ENCODE results near the gene AUP1.
"Not testable (repeated sequence)": the region's sequence is repeated elsewhere in the genome, so short reads cannot be mapped to it uniquely, and the experiment has no call there.

Gene AUP1

DNA sequence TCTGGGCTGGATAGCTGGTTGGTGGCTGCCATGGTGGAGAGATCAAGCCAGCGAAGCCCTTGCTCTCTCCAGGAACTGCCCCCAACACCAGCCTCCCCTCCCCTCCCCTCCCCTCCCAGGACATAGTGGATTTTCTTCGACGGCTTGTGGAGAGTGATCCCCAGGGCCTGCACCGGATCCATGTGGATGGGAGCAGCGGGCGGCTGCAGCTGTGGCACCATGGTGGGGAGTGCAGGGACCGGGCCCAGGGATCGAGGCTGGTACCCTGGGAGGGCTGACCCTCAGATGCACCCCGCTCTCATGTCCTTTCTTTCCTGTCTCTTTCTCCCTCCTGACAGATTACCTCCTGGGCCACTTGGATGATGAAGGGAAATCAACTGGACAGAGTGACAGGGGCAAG, 39.6 kb downstream of the AUP1 start:
- TF ChIP-seq, protein P1, sequence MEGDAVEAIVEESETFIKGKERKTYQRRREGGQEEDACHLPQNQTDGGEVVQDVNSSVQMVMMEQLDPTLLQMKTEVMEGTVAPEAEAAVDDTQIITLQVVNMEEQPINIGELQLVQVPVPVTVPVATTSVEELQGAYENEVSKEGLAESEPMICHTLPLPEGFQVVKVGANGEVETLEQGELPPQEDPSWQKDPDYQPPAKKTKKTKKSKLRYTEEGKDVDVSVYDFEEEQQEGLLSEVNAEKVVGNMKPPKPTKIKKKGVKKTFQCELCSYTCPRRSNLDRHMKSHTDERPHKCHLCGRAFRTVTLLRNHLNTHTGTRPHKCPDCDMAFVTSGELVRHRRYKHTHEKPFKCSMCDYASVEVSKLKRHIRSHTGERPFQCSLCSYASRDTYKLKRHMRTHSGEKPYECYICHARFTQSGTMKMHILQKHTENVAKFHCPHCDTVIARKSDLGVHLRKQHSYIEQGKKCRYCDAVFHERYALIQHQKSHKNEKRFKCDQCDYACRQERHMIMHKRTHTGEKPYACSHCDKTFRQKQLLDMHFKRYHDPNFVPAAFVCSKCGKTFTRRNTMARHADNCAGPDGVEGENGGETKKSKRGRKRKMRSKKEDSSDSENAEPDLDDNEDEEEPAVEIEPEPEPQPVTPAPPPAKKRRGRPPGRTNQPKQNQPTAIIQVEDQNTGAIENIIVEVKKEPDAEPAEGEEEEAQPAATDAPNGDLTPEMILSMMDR (conservative IDR thresholded peaks at IDR 0.05; ENCODE audit: control insufficient read depth, insufficient read depth, low read depth, low read length): no peak
- no peak overlapping the region for H3K4me3 ChIP-seq (ENCODE audit: control insufficient read depth, low read depth, low read length)
- DNase-seq (ENCODE audit: low read depth): no peak

DNA sequence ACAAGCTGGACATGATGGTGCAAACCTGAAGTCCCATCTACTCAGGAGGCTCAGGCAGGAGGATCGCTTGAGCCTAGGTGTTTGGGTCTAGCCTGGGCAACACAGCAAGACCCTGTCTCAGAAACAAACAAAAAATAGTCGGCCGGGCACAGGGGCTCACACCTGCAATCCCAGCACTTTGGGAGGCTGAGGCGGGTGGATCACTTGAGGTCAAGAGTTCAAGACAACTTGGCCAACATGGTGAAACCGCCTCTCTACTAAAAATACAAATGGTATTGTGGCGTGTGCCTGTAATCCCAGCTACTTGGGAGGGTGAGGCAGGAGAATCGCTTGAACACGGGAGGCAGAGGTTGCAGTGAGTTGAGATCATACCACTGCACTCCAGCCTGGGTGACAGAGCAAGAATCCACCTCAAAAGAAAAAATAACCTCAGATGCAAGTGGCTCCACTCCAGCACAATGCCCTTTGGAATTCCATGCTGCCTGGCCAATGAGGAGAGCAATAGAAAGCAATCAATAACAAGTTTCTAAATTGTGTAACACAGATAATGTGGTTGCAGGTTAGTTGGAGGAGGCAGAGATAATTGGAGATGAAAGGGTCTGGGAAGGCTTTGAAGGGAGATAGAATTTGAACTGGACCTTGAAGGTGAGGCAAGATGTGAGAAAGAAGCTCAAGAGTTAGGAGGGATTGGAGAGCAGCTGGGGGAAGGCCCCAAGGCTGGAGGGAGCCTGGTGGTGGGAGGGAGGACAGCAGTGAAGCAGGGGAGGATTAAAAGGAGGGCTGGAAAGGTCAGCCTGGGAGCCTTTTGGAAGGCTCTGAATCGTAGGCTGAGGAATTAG, 40.6 kb downstream of the AUP1 start:
- no peak for DNase-seq (ENCODE audit: low read depth)
- TF ChIP-seq, protein P1 (conservative IDR thresholded peaks at IDR 0.05; ENCODE audit: control insufficient read depth, insufficient read depth, low read depth, low read length): no peak
- no peak overlapping the region for H3K4me3 ChIP-seq (ENCODE audit: control insufficient read depth, low read depth, low read length)

DNA sequence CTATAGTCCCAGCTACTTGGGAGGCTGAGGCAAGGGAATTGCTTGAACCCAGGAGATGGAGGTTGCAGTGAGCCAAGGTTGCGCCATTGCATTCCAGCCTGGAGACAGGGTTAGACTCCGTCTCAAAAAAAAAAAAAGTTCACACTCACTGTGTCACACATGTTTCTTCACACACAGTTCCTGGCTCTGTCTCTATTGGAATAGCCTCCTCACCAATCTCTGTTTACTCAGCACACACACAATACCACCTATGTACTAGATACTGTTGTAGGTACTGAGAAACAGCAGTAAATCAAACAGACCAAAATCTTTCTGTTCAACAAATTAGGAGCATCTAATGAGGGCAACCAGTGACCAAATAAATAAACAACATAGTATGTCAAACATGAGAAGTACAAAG, 43.4 kb downstream of the AUP1 start:
- DNase-seq (ENCODE audit: low read depth): no peak
- TF ChIP-seq, protein P1 (conservative IDR thresholded peaks at IDR 0.05; ENCODE audit: control insufficient read depth, insufficient read depth, low read depth, low read length): no peak
- no peak overlapping the region for H3K4me3 ChIP-seq (ENCODE audit: control insufficient read depth, low read depth, low read length)

DNA sequence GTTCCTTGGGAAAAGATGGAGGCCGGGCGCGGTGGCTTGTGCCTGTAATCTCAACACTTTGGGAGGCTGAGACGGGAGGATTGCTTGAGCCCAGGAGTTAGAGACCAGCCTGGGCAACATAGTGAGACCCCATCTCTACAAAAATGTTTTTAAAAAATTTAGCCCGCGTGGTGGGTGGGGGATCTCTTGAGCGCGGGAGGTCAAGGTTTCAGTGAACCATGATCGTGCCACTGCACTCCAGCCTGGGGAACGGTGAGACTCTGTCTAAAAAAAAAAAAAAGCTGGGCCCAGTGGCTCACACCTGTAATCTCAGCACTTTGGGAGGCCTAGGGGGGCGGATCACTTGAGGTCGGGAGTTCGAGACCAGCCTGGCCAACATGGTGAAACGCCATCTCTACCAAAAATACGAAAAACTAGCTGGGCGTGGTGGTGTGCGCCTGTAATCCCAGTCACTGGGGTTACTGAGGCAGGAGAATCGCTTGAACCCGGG, 45.8 kb downstream of the AUP1 start:
- not testable (repeated sequence) for DNase-seq (ENCODE audit: low read depth)
- H3K4me3 ChIP-seq (ENCODE audit: control insufficient read depth, low read depth, low read length): peak overlapping the region; percentile 100

DNA sequence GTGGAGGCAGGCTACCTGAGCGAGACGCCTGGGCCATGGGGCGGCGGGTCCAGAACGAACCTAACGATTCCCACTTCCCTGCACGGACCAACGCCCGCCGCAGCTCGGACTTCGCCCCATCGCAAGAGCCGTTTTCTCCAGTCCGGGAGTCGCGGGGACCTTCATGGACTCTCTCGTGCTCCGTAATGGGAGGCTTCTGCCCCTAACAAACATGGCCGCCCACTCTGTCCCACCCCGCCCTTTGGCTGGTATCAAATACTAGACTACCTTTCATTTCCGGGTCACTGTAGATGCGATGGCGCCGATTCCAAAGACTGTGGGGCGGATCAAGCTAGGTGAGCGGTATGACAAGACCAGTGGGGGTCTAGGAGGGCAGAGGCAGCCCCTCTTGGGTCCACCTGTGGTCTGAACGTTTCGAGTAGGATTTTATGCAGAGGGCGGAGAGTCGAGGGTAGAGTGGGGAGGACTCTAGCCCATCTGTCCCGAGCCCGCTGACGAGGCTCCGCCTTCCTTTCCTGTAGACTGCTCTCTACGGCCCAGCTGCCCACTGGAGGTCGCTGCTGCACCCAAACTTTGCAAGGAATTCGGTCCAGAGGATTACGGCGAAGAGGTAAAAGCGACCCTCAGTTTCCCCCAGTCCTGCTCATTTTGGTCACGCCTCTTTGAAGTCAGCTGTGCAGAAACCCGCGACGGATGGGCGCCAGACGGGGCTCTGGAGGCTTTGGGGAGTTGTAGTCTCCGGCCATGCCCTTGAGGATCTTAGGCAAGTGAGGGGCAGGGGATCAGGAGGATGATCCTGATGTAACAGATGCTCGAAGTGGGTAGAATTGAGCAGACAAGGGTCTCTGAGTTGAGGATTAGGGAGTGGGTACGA, 46.5 kb downstream of the AUP1 start, which contains the start of the genes CCDC142 and TTC31:
CCDC142 (minus strand) TSS at position 198 of the 874 bp plus-strand sequence; CDS start at position 37, 161 bp downstream.
TTC31 (plus strand) TSS at position 281 of the 874 bp plus-strand sequence; CDS start at position 296, 15 bp downstream.
- peak within 1 kb of the TSS; percentile 100 for H3K4me3 ChIP-seq (ENCODE audit: control insufficient read depth, low read depth, low read length)
- TF ChIP-seq, protein P1 (conservative IDR thresholded peaks at IDR 0.05; ENCODE audit: control insufficient read depth, insufficient read depth, low read depth, low read length): peak; percentile 88
- DNase-seq (ENCODE audit: low read depth): peak; percentile 93

DNA sequence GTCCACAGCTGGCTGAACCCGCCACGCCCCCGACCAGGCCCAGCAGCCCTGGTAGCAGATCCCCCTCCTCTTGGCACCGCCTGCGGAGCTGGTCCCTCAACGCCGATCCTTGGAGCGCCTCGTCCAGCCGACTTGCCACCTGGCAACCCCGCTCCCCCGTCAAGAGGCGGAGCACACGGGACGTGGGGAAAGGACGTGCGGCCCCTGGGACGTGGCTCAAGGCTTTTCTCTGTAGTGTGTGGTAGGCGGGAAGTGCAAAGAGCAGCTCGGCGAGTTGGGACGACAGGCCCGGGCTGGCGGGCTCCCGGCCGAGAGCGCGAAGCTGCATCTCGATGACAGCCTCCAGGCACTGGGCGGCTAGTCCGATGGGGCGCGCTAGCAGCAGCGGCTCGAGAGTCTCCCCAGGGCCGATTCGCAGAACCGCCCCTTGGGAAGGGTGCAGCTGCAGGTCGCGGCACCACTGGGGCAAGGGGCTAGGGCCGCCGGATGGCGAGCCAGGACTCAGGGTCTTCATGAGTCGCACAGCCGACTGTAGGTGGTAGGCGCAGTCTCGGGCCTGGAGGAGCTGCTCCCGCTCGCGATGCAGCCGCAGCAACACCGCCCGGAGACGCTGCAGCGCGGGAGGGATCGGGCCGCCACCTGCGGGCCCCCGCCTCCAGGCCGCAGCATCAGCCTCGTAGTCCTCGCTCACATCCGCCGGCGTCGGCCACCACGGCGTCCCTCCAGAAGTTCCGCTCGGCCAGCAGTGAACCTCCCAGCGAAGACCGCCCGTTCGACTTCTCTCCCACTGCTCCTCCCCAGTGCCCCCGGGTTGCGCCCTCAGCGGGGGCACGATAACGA, 47.3 kb downstream of the AUP1 start:
- DNase-seq (ENCODE audit: low read depth): no peak
- TF ChIP-seq, protein P1 (conservative IDR thresholded peaks at IDR 0.05; ENCODE audit: control insufficient read depth, insufficient read depth, low read depth, low read length): no peak
- peak overlapping the region; percentile 100 for H3K4me3 ChIP-seq (ENCODE audit: control insufficient read depth, low read depth, low read length)
